Chondrocyte (in vitro differentiated cells): ENCODE measurements around the gene PTPRN2. TPM values are rescaled to one million over a fixed set of nuclear protein-coding genes. Genes with fewer than 3 reads are reported as not detected.
A peak's percentile ranks its signal among the peaks of the same experiment; 100 is the strongest.

Experiments
- DNase-seq: peaks from one replicate; pipeline ENCODE4 v3.0.0; 2021; ENCODE audit warnings: mixed read lengths, low spot score
- H3K27ac Mint-ChIP-seq: one replicate; pipeline ENCODE4 v1.8.0; 2021; ENCODE audit warnings: mild to moderate bottlenecking, moderate library complexity, mixed read lengths; ENCODE audit not compliant: unreplicated experiment
- H3K27me3 Mint-ChIP-seq: 2 replicates; pipeline ENCODE4 v1.8.0; 2021; ENCODE audit warnings: low read depth, mixed read lengths
- H3K36me3 Mint-ChIP-seq: 2 replicates; pipeline ENCODE4 v1.8.0; 2021; ENCODE audit warnings: low read depth, mixed read lengths
- H3K4me1 Mint-ChIP-seq: 2 replicates; pipeline ENCODE4 v1.8.0; 2021; ENCODE audit warnings: low read depth, mild to moderate bottlenecking, mixed read lengths
- H3K4me3 Mint-ChIP-seq: one replicate; pipeline ENCODE4 v1.8.0; 2021; ENCODE audit warnings: mild to moderate bottlenecking, moderate library complexity, mixed read lengths; ENCODE audit not compliant: unreplicated experiment
- H3K9me3 Mint-ChIP-seq: 2 replicates; pipeline ENCODE4 v1.8.0; 2021; ENCODE audit warnings: low read depth, mixed read lengths
- CTCF ChIP-seq: fragments of 200-600 bp; sonication (generic); IDR thresholded peaks from 2 replicates; pipeline ENCODE4 v1.5.0; 2021; ENCODE audit warnings: antibody characterized with exemption, mild to moderate bottlenecking, moderate library complexity
- total RNA-seq: library from RNA; stranded (reverse); gene quantifications from 3 replicates; pipeline ENCODE4 v1.2.1, GENCODE V29; 2021

PTPRN2 gene
- total RNA-seq, 1 donor from 2014 or later = 0.30 TPM

- Mint-ChIP-seq H3K36me3 (no peaks in the 10 kb centered on the region), H3K4me1 (no peaks in the 10 kb centered on the region), H3K27ac (no peak overlapping the region), H3K9me3 (peaks cover 15% of the 10 kb centered on the region), H3K27me3 (peaks cover 8% of the 10 kb centered on the region), H3K4me3 (no peak overlapping the region)
- no peak for TF ChIP-seq CTCF
- DNase-seq = peak; percentile 85
Observed at GRCh38 chr7:157775560-157776332, 811.9 kb downstream of the PTPRN2 start.

GRCh38 chr7:157775021-157775559, 812.5 kb downstream of the PTPRN2 start:
- Mint-ChIP-seq H3K4me3 (no peak overlapping the region), H3K36me3 (no peaks in the 10 kb centered on the region), H3K9me3 (peaks cover 15% of the 10 kb centered on the region), H3K27ac (no peak overlapping the region), H3K27me3 (peaks cover 8% of the 10 kb centered on the region), H3K4me1 (no peaks in the 10 kb centered on the region)
- DNase-seq = peak; percentile 77
- no peak for TF ChIP-seq CTCF

- H3K36me3 Mint-ChIP-seq = no peaks in the 10 kb centered on the region
- no peaks in the 10 kb centered on the region for H3K4me1 Mint-ChIP-seq
- no peak for TF ChIP-seq CTCF
- H3K27ac Mint-ChIP-seq = no peak overlapping the region
- peaks cover 15% of the 10 kb centered on the region for H3K9me3 Mint-ChIP-seq
- DNase-seq = peak; percentile 53
- H3K27me3 Mint-ChIP-seq = peaks cover 8% of the 10 kb centered on the region
- no peak overlapping the region for H3K4me3 Mint-ChIP-seq
Observed at GRCh38 chr7:157774495-157774894, 813.1 kb downstream of the PTPRN2 start.

- Mint-ChIP-seq H3K27me3 (peaks cover 12% of the 10 kb centered on the region), H3K36me3 (no peaks in the 10 kb centered on the region), H3K4me3 (no peak overlapping the region), H3K27ac (no peak overlapping the region), H3K9me3 (peaks cover 15% of the 10 kb centered on the region), H3K4me1 (no peaks in the 10 kb centered on the region)
- peak; percentile 67 for DNase-seq
- TF ChIP-seq CTCF = no peak
Observed at GRCh38 chr7:157773361-157773760, 814.3 kb downstream of the PTPRN2 start.

- Mint-ChIP-seq H3K36me3 (no peaks in the 10 kb centered on the region), H3K4me3 (no peak overlapping the region), H3K4me1 (no peaks in the 10 kb centered on the region), H3K27me3 (peaks cover 11% of the 10 kb centered on the region), H3K27ac (no peak overlapping the region), H3K9me3 (peaks cover 15% of the 10 kb centered on the region)
- peak; percentile 86 for DNase-seq
- TF ChIP-seq CTCF = no peak
Observed at GRCh38 chr7:157772486-157773130, 815.0 kb downstream of the PTPRN2 start.
